Endometrial microvascular endothelial cells (primary cell): Measurements from ENCODE around the gene NBPF3. TPM values are rescaled to one million over a fixed set of nuclear protein-coding genes. Genes with fewer than 3 reads are reported as not detected.

ENCODE experiments used
- in situ Hi-C: cut with HindIII; loops from 2 replicates; pipeline ENCODE4 v1.10.0; 2017; ENCODE audit warnings: low sequenced_read_pairs, low pct_unique_long_range_greater_than_20kb; ENCODE audit errors: inconsistent ontology term
- total RNA-seq: library from RNA; depleted of rRNA; stranded (reverse); fragments of >200 nt; gene quantifications from one replicate; pipeline ENCODE4 v1.2.3, GENCODE V29; 2015; ENCODE audit errors: inconsistent ontology term

NBPF3 gene
- total RNA-seq, 1 donor from 2014 or later = 21.3 TPM

GRCh38 chr1:21489146-21489545 is 49.2 kb downstream of the NBPF3 start:
- in situ Hi-C loops = no loop called here

GRCh38 chr1:21490774-21491487 is 51.0 kb downstream of the NBPF3 start:
- in situ Hi-C loops = no loop called here

GRCh38 chr1:21491488-21492355 is 51.8 kb downstream of the NBPF3 start:
- in situ Hi-C loops = no loop called here

DNA sequence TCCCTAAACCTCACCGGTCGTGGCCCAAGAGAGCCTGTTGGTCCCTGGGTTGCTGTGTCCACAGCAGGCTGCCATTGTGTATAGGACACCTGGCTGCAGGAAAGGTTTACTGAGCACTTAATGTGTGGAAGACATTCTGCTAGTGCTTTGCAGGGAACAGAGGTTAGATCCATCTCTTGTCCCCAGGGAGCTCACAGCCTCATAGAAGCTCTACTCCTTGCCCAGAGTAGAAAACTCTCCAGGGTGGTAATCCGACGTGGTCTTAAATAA is 52.4 kb downstream of the NBPF3 start:
- in situ Hi-C loops = no loop called here

- in situ Hi-C loops = no loop called here
Measured at GRCh38 chr1:21494196-21494595, 54.3 kb downstream of the NBPF3 start.

DNA sequence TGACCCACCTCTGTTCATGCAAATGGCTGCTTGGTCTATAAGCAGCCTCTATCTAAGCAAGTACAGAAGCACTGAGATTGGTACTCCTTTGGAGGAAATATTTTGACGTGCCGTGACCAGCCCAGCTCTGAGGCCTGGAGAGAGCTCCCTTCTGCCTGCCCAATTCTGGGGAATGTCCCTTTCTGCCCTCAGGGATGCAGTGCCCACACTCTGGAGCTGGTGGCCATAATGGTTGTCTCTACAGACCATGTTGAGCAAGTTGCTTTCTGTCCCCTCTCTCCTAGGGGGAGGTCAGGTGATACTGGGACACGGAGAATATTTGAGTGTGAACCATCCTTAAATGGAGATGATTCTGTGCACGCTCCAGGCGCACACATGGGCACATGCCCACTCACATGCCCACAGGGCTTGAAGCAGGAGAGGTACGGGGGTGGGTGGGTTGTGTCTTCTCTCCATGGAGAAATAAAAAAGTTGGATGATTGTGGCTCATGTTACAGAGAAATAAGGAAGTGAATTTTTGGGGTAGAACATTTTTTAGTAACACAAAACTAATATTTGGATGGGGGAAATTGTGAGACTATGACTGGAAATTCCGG is 55.4 kb downstream of the NBPF3 start:
- in situ Hi-C loops = no loop called here

- in situ Hi-C loops = no loop called here
Measured at GRCh38 chr1:21496063-21496462, 56.1 kb downstream of the NBPF3 start.

DNA sequence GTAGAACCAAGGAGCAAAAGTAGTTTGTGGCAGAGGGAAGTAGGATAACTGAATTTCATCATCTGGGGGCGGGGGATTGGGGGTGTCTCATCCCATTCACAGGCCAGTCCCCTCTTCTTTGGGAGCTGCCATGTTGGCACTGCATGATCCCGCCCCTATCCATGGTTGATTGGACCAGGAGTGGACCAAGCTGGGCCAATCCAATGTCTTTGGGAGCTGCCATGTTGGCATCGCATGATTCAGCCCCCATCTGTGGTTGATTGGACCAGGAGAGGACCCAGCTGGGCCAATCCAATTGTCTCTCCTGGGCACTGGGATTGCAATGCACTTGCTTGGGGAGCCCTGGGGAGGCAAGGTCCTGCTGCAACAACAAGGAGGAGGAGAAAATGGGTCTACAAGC is 56.9 kb downstream of the NBPF3 start:
- in situ Hi-C loops = no loop called here

DNA sequence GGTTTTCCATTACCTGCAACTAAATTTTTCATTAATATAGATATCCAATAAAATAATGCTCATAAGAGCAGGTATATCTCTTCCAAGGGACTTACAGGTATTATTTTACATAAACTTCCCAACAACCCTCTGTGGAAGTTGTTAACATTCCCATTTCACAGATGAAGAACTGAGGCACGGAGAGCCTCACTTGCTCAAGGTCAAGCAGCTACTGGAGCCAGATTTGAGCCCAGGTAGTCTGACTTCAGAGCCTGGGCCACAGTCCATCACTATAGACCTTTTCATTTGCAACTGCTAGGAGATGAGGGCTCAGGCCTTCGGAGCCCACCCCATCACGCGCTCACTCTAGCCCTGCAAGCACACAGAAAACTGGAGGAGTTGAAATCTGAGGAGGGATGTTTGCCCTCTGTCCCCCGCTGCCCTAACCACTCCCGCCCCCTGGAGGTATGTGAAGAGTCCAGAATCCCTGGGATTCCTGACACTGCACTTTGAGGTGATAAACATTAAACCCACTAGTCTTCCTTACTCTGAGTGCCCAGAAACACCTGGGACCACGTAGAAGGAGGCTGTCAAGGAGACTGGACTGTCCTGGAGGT is 57.6 kb downstream of the NBPF3 start:
- in situ Hi-C loops = no loop called here

GRCh38 chr1:21499283-21499950 is 59.5 kb downstream of the NBPF3 start:
- in situ Hi-C loops = no loop called here

DNA sequence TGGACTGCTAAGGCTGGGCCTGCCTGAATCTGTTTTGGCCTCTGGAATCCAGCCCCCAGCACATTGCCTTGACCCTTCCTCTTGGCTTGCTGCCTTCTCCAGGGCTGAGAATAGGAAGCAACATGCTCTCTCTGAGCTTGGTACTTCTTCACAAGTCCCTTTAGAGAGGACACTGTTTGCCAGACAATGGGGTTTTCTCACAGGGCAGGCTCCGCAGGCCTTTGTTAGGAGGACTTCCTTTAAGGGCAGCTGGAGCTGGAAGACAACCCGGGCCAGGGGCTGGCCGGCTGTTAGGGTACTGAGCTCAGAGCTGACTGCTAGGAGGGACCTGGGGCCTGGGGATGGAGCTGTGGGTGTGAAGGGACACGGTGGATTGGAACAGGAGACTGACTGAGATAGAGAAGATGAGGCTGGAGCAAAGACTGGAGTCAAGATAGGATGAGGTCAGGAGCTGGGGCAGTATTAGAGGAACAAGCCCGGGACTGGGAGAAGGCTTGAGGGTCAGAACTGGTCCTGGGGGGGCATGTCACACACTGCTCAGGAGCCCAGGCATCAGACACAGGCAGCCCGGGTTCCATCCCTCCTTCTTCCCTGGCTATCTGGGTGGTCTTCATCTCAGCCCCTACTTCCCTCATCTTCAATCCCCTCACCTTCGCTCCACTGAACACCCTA is 63.9 kb downstream of the NBPF3 start:
- in situ Hi-C loops = no loop called here

DNA sequence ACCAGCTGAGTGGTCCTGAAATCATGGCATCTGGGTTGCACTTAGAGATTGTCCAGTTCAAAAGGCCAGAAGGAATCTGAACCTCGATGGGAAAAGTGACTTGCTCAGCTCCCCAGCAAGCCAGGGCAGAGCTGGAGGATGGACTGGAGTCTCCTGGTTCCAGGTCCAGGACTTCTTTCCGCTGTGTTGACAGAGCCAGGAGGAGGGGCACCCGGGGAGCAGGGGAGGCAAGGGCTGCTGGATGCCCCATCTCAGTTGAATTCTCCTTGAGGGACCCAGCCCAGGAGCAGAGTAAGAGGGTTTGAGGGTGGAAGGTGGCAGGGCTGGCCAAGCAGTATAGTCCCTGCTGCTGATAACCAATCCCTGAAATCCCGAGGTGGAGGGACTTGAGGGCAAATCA is 66.9 kb downstream of the NBPF3 start:
- in situ Hi-C loops = no loop called here

- in situ Hi-C loops = no loop called here
Measured at GRCh38 chr1:21507511-21508270, 67.8 kb downstream of the NBPF3 start.

- in situ Hi-C loops = no loop called here
Measured at GRCh38 chr1:21508580-21509350, 68.8 kb downstream of the NBPF3 start.

GRCh38 chr1:21509351-21510112 is 69.6 kb downstream of the NBPF3 start, which contains the start of gene ALPL:
TSS of gene ALPL (plus strand) at chr1:21509423. CDS start at chr1:21554082, 44,659 bp downstream.
- in situ Hi-C loops = no loop called here

GRCh38 chr1:21510113-21510493 is 70.2 kb downstream of the NBPF3 start:
- in situ Hi-C loops = no loop called here
